Measurements from ENCODE around the gene CHCHD4. TPM values are rescaled to one million over a fixed set of nuclear protein-coding genes. Genes with fewer than 3 reads are reported as not detected.

CHCHD4 gene
- total RNA-seq, 1 experiment from 2014 or later, result 27.5 TPM

DNA sequence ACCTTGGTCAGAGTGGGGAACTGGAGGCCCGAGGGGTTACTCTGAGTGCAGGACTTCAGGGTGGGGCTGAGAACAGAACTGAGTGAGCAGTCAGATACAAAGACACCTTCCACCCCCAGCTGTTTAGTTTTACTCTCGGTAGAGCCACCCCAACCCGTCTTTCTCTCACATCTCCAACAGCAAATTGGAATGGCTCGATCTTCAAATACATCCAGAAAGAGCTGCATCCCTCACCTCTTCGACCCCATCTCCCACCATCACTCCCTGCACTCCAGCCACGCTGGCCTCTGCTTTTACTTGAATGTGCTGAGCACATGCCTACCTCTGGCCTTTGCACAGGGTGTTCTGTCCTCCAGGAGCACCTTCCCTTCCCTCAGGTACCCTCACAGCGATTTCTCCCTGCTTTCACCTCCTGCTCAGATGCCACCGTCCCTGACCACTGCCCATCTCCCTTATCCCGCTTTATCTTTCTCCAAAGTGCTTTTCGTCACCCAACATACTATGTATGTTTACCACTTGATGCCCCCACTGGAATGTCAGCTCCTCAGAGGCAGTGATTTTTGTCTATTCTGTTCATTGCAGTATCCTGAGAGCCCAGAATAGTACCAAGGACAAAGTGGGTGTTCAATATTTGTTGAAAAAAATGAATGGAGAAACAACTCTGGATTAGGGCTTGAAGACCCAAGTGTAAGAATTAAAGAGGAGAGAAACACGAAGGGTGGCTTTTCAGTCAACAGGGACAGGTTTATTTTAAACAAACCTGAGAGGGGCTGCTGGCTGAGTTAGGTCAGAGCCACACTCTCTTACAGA is 4.4 kb downstream of the CHCHD4 start:
- TF ChIP-seq PRRX2 (CRISPR knock-in tag; IDR thresholded peaks at IDR 0.05), result no peak
- TF ChIP-seq, protein P1, sequence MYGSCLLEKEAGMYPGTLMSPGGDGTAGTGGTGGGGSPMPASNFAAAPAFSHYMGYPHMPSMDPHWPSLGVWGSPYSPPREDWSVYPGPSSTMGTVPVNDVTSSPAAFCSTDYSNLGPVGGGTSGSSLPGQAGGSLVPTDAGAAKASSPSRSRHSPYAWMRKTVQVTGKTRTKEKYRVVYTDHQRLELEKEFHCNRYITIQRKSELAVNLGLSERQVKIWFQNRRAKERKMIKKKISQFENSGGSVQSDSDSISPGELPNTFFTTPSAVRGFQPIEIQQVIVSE (CRISPR knock-in tag; IDR thresholded peaks at IDR 0.05; ENCODE audit: borderline replicate concordance), result no peak
- TF ChIP-seq, protein P2, sequence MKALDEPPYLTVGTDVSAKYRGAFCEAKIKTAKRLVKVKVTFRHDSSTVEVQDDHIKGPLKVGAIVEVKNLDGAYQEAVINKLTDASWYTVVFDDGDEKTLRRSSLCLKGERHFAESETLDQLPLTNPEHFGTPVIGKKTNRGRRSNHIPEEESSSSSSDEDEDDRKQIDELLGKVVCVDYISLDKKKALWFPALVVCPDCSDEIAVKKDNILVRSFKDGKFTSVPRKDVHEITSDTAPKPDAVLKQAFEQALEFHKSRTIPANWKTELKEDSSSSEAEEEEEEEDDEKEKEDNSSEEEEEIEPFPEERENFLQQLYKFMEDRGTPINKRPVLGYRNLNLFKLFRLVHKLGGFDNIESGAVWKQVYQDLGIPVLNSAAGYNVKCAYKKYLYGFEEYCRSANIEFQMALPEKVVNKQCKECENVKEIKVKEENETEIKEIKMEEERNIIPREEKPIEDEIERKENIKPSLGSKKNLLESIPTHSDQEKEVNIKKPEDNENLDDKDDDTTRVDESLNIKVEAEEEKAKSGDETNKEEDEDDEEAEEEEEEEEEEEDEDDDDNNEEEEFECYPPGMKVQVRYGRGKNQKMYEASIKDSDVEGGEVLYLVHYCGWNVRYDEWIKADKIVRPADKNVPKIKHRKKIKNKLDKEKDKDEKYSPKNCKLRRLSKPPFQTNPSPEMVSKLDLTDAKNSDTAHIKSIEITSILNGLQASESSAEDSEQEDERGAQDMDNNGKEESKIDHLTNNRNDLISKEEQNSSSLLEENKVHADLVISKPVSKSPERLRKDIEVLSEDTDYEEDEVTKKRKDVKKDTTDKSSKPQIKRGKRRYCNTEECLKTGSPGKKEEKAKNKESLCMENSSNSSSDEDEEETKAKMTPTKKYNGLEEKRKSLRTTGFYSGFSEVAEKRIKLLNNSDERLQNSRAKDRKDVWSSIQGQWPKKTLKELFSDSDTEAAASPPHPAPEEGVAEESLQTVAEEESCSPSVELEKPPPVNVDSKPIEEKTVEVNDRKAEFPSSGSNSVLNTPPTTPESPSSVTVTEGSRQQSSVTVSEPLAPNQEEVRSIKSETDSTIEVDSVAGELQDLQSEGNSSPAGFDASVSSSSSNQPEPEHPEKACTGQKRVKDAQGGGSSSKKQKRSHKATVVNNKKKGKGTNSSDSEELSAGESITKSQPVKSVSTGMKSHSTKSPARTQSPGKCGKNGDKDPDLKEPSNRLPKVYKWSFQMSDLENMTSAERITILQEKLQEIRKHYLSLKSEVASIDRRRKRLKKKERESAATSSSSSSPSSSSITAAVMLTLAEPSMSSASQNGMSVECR (CRISPR knock-in tag; IDR thresholded peaks at IDR 0.05; ENCODE audit: borderline replicate concordance), result no peak
- TF ChIP-seq TP53 (CRISPR knock-in tag; IDR thresholded peaks at IDR 0.05), result no peak
- TF ChIP-seq CBFB (CRISPR knock-in tag; IDR thresholded peaks at IDR 0.05; ENCODE audit: low read depth), result no peak
- TF ChIP-seq EMX1 (CRISPR knock-in tag; IDR thresholded peaks at IDR 0.05), result no peak
- TF ChIP-seq ZNF671 (CRISPR knock-in tag; IDR thresholded peaks at IDR 0.05), result no peak
- no peak for TF ChIP-seq ZNF317 (CRISPR knock-in tag; IDR thresholded peaks at IDR 0.05; ENCODE audit: borderline replicate concordance, low read depth)
- TF ChIP-seq, protein P3, sequence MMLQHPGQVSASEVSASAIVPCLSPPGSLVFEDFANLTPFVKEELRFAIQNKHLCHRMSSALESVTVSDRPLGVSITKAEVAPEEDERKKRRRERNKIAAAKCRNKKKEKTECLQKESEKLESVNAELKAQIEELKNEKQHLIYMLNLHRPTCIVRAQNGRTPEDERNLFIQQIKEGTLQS (CRISPR knock-in tag; conservative IDR thresholded peaks at IDR 0.05), result no peak
- TF ChIP-seq, protein P4, sequence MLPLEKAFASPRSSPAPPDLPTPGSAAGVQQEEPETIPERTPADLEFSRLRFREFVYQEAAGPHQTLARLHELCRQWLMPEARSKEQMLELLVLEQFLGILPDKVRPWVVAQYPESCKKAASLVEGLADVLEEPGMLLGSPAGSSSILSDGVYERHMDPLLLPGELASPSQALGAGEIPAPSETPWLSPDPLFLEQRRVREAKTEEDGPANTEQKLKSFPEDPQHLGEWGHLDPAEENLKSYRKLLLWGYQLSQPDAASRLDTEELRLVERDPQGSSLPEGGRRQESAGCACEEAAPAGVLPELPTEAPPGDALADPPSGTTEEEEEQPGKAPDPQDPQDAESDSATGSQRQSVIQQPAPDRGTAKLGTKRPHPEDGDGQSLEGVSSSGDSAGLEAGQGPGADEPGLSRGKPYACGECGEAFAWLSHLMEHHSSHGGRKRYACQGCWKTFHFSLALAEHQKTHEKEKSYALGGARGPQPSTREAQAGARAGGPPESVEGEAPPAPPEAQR (CRISPR knock-in tag; IDR thresholded peaks at IDR 0.05), result no peak
- TF ChIP-seq ZNF263 (CRISPR knock-in tag; IDR thresholded peaks at IDR 0.05; ENCODE audit: low read depth), result no peak
- H3K27ac Mint-ChIP-seq, result no peak overlapping the region
- ChIA-PET CTCF (interaction anchor here (3.1 kb wide), 1 partner anchor 224 kb away, joined by 26 read pairs; no protein-coding TSS in a partner anchor), POLR2A (no interaction called here)
- DNase-seq (ENCODE audit: low spot score) (no peak), ATAC-seq (no peak)
- no peak overlapping the region for H3K4me3 Mint-ChIP-seq
- no peaks in the 10 kb centered on the region for H3K27me3 Mint-ChIP-seq (ENCODE audit: low read depth)
- H3K36me3 Mint-ChIP-seq, result peaks cover 41% of the 10 kb centered on the region
- H3K9me3 Mint-ChIP-seq, result peaks cover 19% of the 10 kb centered on the region
- peaks cover 40% of the 10 kb centered on the region for H3K4me1 Mint-ChIP-seq

DNA sequence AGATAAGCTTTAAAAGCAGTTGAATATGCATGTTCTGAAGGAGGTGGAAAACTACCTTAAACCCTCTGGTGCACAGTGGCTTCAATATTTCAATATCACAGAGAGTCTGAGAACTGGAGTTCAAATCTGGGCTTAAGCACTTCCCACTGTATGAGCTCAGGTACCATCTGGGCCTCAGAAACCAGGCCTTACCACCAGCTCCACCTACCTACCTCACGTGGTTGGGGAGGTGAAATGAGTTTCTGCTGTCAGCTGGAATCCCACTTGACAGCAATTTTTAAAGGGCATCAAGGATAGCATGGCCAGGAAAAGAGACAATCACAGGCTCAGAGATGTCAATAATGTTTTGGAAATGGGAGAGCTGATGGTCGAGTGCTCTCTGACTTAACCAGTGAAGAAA is 5.0 kb downstream of the CHCHD4 start:
- DNase-seq (ENCODE audit: low spot score), result no peak
- ATAC-seq, result no peak
- Mint-ChIP-seq H3K36me3 (peaks cover 41% of the 10 kb centered on the region), H3K4me1 (peaks cover 44% of the 10 kb centered on the region), H3K9me3 (peaks cover 19% of the 10 kb centered on the region), H3K4me3 (no peak overlapping the region), H3K27ac (no peak overlapping the region), H3K27me3 (ENCODE audit: low read depth) (no peaks in the 10 kb centered on the region)
- TF ChIP-seq CBFB (CRISPR knock-in tag; IDR thresholded peaks at IDR 0.05; ENCODE audit: low read depth) (no peak), CREM (CRISPR knock-in tag; IDR thresholded peaks at IDR 0.05) (no peak), TEAD4 (CRISPR knock-in tag; IDR thresholded peaks at IDR 0.05) (no peak), TCF7 (CRISPR knock-in tag; IDR thresholded peaks at IDR 0.05; ENCODE audit: low read depth) (no peak), ZNF317 (CRISPR knock-in tag; IDR thresholded peaks at IDR 0.05; ENCODE audit: borderline replicate concordance, low read depth) (no peak), SP1 (CRISPR knock-in tag; conservative IDR thresholded peaks at IDR 0.05) (no peak), ZNF263 (CRISPR knock-in tag; IDR thresholded peaks at IDR 0.05; ENCODE audit: low read depth) (no peak), MXD4 (CRISPR knock-in tag; IDR thresholded peaks at IDR 0.05; ENCODE audit: borderline replicate concordance) (no peak), CREB1 (CRISPR knock-in tag; IDR thresholded peaks at IDR 0.05) (no peak), RELA (CRISPR knock-in tag; IDR thresholded peaks at IDR 0.05; ENCODE audit: borderline replicate concordance) (no peak), JAZF1 (CRISPR knock-in tag; IDR thresholded peaks at IDR 0.05) (no peak), ZNF416 (CRISPR knock-in tag; IDR thresholded peaks at IDR 0.05) (no peak), EMX1 (CRISPR knock-in tag; IDR thresholded peaks at IDR 0.05) (no peak), ESRRA (CRISPR knock-in tag; IDR thresholded peaks at IDR 0.05; ENCODE audit: borderline replicate concordance) (no peak)
- TF ChIP-seq, protein P5, sequence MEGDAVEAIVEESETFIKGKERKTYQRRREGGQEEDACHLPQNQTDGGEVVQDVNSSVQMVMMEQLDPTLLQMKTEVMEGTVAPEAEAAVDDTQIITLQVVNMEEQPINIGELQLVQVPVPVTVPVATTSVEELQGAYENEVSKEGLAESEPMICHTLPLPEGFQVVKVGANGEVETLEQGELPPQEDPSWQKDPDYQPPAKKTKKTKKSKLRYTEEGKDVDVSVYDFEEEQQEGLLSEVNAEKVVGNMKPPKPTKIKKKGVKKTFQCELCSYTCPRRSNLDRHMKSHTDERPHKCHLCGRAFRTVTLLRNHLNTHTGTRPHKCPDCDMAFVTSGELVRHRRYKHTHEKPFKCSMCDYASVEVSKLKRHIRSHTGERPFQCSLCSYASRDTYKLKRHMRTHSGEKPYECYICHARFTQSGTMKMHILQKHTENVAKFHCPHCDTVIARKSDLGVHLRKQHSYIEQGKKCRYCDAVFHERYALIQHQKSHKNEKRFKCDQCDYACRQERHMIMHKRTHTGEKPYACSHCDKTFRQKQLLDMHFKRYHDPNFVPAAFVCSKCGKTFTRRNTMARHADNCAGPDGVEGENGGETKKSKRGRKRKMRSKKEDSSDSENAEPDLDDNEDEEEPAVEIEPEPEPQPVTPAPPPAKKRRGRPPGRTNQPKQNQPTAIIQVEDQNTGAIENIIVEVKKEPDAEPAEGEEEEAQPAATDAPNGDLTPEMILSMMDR (IDR thresholded peaks at IDR 0.05), result no peak
- TF ChIP-seq, protein P6, sequence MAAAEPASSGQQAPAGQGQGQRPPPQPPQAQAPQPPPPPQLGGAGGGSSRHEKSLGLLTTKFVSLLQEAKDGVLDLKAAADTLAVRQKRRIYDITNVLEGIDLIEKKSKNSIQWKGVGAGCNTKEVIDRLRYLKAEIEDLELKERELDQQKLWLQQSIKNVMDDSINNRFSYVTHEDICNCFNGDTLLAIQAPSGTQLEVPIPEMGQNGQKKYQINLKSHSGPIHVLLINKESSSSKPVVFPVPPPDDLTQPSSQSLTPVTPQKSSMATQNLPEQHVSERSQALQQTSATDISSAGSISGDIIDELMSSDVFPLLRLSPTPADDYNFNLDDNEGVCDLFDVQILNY (CRISPR knock-in tag; IDR thresholded peaks at IDR 0.05), result no peak
- TF ChIP-seq, protein P7, sequence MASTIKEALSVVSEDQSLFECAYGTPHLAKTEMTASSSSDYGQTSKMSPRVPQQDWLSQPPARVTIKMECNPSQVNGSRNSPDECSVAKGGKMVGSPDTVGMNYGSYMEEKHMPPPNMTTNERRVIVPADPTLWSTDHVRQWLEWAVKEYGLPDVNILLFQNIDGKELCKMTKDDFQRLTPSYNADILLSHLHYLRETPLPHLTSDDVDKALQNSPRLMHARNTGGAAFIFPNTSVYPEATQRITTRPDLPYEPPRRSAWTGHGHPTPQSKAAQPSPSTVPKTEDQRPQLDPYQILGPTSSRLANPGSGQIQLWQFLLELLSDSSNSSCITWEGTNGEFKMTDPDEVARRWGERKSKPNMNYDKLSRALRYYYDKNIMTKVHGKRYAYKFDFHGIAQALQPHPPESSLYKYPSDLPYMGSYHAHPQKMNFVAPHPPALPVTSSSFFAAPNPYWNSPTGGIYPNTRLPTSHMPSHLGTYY (CRISPR knock-in tag; IDR thresholded peaks at IDR 0.05), result no peak
- ChIA-PET CTCF (interaction anchor here (3.1 kb wide), 1 partner anchor 223 kb away, joined by 26 read pairs; no protein-coding TSS in a partner anchor), POLR2A (no interaction called here)
